Non-pigmented ciliary epithelial cell (primary cell): ENCODE measurements around the gene PCDH1.

Experiments
- DNase-seq: peaks from one replicate; pipeline ENCODE4 v3.0.0-alpha.2; 2010; ENCODE audit warnings: low read depth

PCDH1 gene

DNA sequence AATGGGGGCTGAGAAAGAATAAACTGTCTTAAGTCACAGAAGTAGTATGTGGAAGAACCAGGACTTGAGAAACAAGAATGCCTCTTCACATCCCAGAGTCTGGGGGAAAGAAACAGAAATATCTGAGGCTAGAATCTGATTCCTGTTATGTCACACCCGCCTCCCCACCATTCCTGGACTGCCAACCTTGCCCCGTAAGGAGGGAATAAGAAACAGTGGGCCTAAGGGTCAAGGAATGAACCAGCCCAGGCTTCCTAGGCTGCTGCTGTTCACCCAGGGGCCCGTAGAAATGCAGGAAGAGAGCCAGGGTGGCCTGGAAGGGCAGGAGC, 4.3 kb downstream of the PCDH1 start:
- no peak for DNase-seq

DNA sequence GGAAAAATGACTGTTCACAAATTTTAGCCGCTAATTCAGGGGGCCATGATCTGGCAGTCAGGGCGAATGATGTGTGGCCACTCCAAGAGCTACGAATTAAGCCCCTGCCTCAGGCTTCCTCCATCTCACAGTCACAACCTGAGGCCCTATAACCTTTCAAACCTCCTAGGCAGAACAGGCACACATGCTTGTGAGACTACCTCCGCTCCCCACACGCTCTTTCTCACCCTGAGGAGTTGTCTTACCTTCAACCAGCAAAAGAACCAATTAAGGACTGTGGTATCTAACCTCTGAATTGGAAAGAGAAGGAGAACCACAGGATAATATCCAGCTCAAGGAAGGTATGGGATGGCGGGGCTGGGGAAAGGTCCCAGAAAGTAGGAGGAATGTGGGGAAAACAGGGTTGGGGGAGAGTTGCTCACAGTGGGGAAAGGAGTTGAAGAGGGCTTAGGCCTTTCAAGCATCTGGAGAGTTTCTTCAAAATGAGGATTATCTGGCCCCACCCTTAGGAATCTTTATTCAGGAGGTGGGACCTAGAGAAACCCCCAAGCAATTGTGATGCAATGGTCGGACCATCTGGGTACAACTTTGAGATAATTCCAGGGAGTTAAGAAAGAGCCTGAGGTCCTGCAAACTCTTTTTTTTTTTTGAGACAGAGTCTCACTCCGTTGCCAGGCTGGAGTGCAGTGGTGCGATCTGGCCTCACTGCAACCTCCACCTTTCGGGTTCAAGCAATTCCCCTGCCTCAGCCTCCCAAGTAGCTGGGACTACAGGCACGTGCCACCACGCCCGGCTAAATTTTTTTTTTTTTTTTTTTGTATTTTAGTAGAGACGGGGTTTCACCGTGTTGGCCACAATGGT, 5.5 kb downstream of the PCDH1 start:
- no peak for DNase-seq

DNA sequence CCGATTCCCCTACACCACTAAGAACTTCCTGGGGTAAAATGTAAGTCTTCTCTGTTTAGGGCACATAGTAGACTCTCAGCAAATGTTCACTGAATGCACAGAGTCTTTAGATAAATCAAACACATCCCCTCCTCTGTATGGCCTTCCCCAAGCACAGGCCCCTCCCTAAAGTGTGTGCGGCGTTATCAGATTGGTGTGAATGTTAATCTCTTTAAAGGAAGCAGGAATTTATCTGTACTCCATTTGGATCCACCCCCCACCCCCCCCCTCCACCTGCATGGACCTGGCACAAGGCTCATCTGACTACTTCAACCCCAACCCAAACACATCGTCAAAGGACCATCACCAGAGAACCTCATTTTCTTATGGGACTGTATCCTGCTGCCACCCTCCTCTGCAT, 6.3 kb downstream of the PCDH1 start:
- no peak for DNase-seq

DNA sequence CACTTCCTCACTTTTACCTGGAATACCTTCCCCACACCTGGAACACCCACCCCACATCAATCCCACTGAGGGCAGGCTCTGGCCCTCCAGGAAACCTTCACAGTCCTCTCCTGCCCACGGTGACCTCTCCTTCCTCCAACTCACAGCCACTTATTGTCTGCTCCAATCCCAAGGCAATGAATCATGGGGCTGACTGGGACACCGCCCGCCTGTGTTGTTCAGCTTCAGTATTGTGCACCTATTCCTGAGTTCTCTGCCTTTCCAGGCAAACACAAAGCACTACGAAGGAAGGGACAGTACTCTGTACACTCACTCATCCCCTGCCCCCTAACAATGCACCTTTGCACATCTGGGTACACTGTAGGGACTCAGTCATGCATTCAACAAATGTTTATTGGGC, 7.3 kb downstream of the PCDH1 start:
- DNase-seq, result no peak

DNA sequence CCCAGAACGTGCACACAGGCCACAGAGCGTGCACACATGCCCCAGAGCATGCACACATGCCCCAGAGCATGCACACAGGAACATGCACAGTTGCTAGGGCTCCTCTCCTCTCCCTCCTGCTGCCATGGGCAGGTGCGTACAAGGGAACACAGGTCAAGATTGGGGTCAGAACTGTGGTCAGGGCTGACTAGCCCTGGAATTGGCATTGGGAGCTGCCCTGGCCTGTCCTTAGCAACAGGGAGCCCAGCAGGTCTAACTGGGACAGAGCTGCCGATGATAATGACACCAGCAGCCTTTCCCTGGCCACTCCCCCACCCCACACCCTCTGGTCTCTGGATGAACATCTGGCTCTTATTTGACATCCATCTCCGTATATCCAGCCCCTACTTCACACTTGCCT, 8.0 kb downstream of the PCDH1 start:
- no peak for DNase-seq

DNA sequence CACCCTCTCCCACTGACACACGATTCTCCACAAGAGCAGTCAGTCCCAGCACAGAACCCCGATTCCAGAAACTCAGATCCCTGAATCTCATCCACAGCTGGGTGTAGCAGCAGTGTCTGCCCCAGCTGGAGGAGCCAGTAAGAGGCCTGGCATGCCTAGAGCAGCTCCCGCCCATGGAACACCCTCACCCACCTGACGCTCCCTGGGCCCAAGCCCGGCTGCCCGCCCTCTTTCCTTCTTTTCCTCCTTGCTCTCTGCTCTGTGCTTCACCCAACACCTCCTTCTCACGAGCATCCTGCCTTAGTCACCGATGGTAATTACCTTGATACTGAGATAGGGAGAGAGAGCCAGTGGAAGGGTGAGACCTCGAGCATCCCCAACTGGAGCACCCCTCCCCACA, 8.7 kb downstream of the PCDH1 start:
- DNase-seq, result no peak

DNA sequence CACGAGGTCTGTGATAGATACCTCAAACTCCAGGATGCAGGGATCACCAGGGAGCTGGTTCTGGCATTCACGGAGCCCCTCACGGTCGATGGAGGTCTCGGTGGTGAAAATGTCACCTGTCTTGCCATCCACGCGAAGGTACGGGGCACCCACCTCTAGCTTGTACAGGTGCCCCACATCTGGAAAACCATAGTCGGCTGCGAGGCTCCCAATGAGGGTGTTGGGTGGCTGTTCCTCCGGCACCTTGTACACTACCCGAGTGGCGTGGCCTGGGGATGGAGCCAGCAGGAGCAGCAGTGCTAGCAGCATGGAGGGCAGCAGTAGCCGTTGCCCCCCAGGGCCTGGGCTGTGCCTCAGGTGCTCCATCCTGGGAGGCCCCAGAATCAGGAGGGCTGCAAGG, 9.2 kb downstream of the PCDH1 start:
- no peak for DNase-seq

DNA sequence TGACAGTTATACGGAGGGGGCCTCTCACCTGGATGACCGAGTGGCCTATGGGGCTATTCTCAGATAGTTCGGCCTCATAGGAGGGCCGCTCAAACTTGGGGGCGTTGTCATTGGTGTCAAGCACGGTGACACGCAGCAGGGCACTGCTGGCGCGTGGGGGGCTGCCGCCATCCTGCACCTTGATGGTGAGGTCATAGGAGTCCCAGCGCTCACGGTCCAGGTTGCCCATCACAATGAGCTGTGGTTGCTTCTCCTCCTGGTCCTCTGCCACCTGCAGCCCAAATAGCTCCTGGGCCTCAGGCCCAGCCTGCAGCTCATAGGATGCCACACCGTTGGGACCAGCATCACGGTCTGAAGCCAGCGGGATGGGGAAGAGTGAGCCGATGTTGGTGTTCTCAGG, 9.7 kb downstream of the PCDH1 start:
- no peak for DNase-seq

DNA sequence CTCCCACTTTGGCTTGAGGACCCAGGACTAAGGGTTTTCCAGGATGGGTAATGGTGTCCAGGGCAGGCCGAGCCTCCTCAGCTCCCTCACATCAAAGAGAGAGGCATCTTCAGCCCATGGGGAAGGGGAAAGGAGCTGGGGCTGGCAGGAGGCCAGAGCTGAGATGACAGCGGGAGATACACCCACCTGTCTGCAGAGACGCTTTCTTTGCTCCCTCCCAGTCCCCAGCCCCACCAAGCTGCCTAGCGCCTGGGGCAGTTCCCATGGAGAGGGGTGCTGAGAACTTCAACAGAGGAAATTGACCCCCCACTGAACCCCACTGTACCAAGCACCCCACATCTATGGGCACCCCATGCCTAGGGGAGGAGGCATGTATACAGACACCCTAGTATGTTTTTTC, 10.6 kb downstream of the PCDH1 start:
- no peak for DNase-seq

DNA sequence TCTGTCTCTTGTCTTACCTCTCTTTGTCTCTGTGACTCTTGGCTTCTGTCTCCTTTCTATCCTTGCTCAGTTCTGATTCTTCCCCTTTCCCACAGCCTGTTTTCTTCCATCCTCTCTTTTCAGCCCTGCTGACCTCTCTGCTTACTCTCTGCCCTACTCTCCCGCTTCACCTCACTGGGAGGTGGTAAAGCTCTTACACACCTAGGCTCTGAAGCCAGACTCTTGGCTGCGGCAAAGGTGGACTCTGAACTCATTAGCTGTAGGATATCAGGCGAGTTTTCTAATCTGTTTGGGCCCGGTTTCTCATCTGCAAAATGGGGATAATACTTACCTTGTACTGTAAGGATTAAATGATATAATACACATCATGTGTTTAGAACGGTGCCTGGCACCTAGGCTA, 11.1 kb downstream of the PCDH1 start:
- no peak for DNase-seq

DNA sequence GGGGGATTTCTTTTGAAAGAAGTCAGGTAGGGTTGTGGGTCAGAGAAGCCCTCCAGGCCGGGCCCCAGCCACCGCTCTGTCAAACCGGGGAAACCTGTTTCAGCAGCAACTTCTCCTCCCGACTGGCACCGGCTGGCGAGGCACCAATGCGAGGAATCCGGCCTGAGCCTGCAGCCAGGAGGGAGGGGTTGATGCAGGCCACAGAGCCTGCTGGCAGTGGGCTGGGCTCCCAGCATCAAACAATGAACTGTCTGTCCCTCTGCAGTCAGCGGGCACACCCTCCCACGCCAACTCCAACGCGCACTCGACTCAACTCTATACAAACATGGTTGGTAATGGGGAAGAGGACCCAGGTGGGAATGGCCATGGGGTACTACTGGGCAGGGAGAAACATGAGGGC, 12.1 kb downstream of the PCDH1 start:
- no peak for DNase-seq

DNA sequence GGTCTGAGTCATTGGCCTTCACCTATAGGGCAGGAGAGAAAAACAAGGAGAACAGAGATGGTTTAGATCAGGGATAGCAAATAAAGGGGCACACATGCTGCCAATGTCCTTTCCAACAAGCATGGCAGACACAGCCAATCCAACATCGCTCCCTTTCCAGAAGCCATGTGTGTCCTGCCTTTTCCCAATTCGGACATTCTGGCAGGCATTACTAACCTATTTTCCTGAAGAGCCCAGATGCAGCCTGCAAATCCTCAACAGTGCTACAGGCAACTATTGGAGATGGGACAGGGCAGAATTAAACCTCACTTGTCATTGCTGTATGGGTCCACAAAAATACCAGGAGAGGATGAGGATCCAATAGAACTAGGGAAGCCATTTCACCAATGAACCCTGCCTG, 12.8 kb downstream of the PCDH1 start:
- DNase-seq, result no peak

DNA sequence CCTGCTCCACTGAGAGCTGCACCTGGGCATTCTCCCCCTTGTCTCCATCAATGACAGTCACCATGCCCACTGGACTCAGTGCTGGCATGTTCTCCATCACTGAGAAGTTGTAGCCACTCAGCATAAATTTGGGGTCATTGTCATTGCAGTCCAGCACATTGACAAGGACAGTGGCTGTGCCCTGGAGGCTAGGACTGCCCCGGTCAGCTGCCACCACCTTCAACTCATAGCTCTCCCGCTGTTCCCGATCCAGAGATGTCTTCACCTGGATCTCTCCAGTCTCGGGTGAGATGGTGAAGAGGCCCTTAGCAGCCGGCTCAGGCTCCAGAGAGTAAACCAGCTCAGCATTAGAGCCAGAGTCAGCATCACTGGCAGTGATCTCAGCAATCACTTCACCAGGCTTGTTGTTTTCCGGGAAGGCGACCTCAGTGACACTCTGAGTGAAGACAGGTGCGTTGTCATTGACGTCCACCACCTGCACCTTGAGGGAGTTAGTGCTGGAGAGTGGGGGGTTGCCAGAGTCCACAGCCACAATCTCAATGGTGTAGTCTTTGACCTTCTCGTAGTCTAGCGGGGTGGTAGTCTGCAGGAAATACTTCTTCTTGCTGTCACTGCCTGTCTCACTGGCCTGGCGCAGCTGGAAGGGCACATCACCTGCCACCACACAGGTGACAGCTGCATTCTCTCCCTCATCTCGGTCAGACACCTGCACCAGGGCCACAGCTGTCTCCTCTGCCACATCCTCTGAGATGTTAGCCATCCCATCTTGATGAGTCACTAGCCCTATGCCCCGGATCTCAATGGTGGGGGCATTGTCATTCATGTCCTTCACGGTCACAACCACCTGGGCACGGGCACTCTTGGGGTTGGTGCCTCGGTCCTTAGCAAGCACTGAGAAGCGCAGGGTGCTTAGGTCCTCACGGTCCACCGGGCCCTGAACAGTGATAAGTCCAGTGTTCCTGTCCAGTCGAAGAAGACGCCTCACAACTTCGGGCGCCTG, 13.5 kb downstream of the PCDH1 start:
- no peak for DNase-seq

DNA sequence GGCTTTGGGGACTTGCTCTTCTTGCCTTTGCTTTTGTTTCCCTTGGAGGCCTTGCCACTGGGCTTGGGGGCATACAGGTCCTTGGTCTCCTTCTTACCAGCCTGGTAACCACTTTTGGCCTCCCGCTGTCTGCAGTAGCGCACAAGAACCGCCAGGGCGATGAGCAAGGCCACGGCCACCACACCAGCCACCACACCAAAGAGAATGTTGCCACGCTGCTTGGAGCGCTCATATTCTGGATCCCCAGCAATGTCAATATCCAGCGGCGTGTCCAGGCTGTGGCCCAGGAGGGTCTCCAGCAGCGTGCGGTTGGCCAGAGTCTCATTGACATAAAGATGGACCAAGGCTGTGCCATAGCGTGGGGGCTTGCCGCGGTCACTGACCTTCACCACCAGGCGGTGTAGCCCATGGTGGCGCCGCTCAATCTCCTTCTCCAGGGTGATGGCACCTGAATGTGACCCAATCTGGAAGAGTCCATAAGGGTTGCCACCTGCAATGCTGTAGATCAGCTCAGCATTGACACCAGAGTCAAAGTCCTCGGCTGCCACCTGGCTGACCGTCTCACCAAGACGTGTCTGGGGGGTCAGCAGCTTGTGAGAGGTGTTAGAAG, 14.5 kb downstream of the PCDH1 start:
- no peak for DNase-seq

DNA sequence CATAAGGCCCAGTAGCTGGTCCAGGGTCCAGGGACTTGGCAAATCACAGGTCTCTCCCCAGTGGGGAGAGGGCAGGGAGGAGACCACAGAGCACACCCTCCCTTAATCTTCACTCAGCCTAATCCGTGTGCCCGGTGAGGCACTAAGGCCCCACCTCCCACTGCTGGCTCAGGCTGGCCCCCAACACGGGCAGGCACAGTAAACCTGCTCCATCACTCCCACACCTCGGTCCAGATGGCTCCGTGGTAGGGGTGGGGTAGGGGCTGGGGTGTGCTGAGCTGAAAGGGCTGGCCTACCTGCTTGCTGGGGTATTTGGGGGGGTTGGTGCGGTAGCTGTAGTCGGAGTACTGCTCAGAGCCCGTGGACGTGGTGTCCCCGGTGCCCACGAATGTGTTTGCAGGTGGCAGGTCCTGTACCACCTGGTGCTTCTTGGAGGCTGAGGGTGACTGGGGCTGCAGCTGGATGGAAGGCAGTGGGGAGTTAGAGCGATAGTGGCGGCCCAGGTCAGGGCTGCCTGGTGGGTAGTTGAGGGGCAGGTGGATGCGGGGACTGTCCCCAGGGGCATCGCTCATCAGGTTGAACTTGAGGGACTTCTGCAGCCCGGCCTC, 15.2 kb downstream of the PCDH1 start:
- no peak for DNase-seq

DNA sequence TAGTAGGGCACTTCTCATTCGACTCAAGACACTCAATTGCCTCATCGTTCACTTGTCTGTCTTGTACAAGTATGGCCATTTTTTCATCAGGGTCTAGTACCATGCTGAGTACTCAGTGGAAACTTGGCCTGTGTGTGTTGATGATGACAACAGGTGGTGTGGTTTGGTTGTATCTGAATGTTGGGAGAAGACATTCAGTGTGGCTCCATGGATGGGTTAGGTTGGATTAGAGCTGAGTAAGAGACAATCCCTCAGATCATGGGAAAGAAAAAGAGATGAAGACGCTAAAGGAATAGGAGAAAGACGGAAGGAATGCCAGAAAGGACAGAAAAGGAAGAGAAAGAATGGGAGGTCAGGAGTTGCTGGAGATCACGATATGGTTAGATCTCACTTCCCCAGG, 17.0 kb downstream of the PCDH1 start:
- DNase-seq, result no peak

DNA sequence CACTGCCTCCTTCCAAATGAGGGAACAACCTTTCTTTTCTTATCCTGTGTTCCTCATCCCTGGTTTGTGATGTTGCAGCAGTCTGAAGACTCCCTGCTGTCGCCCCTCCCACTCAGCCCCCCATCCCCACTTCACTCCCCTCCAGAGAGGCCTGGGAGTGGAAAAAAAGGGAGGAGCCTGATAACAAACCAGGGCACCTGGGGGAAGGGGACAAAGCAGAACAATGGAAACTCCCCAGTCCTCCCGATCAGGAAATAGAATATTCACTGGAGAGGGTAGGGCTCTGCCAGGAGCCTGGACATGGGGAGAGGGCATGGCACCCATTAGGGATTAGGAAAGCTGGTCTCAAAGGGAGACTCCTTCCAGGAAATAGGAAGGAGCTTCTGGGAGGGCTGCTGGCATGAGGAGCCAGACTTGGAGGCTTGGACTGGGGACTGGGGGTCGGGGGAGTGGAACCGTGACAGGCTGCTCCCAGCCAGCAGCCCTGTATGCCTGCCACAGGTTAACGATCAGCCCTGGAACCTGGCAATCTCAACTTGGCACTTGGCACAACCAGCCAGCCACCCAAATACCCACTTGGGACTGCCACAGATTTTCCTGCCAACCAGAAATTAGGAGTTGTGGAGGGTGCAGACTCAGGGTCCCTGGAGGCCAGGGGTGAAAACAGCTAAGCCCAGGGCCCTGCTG, 20.0 kb downstream of the PCDH1 start:
- DNase-seq, result no peak

DNA sequence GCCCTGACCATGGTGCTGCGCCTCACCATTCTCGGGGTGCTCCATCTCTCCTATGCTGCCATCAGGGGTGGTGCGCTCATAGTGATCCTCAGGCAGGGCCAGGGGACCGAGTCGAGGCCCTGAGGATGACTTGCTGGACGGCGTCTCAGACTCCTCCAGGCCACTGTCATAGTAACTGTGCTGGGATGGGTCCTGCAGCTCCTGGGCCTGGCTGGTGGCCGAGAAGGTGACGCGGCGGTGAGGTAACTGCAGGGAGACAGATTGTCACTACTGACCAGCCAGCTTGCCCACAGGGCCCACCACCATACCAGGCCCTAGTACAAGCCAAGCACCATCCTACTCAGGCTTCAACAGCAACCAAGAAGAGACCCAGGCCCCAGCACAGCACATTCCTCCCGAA, 21.0 kb downstream of the PCDH1 start:
- DNase-seq, result no peak

DNA sequence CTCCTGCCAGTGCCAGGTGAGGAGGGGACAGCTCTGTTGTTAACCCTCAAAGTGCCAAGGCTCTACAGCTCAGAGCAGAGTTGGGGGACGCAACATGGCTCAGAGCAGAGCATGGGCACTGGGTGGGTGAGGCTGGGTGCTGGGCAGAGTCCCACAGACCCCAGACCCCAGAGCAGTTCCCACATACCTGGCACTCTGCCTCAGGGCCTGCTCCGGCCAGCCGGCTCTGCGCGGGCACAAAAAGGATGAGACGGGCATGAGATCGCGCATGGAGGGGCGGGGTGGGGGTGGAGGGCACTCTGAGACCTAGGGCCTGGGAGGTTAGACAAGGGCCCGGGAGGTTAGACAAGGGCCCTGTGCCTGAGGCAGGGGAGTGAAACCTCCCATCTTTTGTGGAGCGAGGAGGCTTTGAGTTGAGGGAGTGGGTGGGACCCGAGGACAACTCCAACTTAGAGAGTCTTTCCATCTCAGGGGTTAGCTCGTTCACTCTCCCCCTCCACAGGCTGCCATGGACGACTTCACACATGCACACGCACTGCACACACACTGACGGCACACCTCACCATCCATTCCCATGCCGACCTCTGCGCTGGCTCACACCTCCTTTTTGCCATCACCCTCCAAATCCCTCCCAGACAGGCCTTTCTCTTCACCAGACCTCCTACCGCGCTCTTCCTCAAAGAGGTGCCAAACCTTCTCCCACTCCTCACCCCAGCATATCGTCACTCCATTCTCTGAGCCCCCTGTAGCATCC, 22.0 kb downstream of the PCDH1 start:
- DNase-seq, result no peak

DNA sequence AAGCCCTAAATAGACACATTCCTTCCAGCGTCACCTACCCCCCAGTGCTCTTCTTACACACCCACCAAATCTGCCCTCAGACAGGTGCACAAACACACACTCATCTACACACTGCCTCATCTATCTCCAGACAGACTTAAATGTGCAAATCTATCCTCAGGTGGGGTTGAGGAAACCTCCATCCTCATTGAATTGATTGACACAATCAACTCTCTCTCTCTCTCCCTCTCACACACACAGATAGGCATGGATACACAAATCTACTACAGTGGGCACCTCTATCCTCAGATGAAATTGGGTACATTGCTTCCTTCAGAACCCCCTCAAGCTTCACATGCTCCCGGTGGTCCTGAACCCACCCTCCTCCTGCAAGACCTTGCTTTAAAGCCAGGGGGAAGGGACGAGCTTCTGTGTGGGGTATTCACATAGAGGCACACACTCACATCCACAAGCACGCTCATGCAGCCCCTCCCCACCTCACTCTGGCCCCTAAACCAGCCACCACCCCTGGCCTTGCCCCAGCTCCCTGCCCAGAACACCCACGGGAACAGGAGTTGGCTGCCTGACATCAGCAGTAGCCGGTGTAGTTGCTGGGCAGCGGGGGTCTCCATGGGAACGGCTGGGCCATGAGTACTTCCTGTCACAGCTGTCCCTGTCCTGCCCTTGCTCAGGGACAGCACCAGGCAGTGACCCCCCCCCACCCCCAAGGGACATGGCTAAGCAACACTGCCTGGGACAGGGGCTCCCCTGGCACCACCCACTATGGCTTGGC, 22.8 kb downstream of the PCDH1 start:
- DNase-seq, result no peak
